Stimulated activated CD8-positive, alpha-beta memory T cell treated with anti-CD3 and anti-CD28 coated beads, Interleukin-12 subunit alpha, Interleukin-12 subunit beta, amount 100 ng/mL, for 4 hours (primary cell): Measurements from ENCODE around the gene TUBB6.
A peak's percentile ranks its signal among the peaks of the same experiment; 100 is the strongest.

Source experiments
- DNase-seq: peaks from one replicate; pipeline ENCODE4 v3.0.0-alpha.2; 2020; ENCODE audit warnings: low read depth

TUBB6 gene

GRCh38 chr18:12314591-12315305 lies 6.7 kb downstream of the TUBB6 start:
- DNase-seq, result no peak

- no peak for DNase-seq
Measured at GRCh38 chr18:12315490-12315889, 7.4 kb downstream of the TUBB6 start.

DNA sequence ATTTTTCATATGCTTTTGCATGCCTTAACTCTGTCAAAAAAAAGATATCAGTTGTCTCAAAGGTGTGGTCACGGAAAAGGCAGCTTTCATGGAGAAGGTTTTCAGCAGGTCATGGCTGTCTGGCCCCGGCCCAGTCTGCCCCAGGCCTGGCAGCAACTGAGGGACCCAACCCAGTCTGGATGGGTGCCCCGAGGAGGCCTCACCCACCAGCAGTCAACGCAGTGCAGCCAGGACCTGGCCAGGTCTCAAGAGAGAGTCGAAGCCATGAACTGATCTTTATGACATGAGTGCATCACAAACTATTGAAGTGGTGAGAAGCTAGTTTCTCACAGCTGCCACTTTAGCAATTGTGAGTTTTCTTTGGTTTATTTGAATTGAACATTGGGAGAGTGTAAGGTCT lies 7.9 kb downstream of the TUBB6 start:
- DNase-seq, result no peak

DNA sequence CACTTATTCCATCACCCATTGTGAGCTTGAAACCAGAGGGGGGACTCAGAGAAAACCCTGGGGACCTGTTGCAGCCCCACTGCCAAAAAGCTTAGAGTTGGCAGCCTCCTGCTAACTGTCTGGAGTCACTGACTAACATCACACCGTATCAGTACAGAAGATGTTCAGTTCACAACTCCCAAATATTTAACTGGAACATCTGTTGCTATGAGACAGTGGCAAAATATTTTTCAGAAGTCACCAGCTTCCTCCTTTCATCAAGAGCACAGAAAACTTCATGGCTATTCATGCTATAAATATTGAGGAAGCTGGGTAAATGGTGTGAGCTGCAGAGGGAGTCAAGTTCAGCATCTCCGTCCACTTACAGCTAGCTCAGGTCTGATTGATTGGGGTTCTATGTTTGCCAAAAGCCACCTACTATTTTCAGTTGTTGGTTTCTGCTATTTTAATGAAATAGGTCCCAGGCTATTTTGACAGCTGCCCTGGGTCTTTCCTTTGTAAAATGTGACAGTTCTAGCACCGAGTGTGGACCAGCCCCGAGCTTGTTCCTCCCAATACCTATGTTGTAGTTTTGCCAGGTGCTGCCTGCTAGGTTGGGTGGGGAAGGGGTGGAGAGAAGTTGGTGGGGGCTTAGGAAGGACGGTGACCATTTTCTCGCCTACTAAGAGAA lies 9.8 kb downstream of the TUBB6 start:
- DNase-seq, result no peak

DNA sequence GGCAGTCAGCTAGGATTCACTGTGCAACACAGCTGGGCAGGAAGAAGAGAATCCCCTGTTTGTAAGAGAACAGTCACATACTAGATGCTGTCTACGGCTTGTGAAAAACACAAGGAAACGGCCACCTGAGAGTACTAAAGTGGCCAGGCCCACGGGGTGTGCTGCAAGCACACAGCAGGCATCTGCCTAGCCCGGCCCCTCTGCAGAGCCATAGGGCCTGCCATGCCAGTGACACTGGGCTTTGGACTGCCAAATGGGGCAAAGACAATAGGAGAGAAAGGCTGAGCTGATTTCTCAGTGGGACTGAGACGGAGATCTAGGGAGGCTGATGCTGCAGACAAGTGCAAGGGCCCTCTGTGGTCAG lies 10.3 kb downstream of the TUBB6 start:
- no peak for DNase-seq

DNA sequence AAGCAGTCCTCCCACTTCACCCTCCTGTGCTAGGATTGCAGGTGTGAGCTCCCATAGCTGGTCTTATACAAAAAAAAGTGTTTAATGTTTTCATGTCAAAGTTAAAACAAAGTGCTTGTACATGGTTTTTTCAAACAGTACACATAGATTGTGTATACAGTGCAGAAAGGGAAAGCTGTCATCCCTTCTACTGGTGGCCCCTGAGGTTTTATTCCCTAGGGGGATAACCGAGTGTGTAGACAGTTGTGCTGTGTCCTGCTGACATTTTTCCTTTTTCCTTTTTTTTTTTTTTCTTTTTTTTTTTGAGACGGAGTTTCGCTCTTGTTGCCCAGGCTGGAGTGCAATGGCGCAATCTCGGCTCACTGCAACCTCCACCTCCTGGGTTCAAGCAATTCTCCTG lies 10.8 kb downstream of the TUBB6 start:
- DNase-seq, result no peak

DNA sequence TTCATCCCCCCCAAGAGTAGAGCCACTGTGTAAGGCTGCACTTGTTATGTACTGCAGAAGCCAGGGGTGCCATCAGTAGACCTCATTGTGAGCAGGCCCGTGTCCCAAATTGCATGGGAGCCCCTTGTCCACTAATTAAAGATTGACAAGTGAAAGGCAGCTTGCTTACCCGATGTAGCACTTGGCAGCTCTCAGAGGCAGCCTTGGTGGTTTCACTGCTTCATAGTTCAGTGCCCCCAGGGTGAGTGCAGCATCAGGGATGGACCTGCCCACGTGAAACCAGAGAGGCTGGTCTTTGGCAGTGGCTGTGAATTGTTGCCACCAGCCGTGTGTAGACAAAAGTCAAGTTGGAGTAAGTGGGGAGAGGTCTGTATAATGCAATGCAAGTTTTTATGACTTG lies 13.3 kb downstream of the TUBB6 start:
- DNase-seq, result no peak

GRCh38 chr18:12324991-12325725 lies 17.1 kb downstream of the TUBB6 start:
- DNase-seq, result no peak

DNA sequence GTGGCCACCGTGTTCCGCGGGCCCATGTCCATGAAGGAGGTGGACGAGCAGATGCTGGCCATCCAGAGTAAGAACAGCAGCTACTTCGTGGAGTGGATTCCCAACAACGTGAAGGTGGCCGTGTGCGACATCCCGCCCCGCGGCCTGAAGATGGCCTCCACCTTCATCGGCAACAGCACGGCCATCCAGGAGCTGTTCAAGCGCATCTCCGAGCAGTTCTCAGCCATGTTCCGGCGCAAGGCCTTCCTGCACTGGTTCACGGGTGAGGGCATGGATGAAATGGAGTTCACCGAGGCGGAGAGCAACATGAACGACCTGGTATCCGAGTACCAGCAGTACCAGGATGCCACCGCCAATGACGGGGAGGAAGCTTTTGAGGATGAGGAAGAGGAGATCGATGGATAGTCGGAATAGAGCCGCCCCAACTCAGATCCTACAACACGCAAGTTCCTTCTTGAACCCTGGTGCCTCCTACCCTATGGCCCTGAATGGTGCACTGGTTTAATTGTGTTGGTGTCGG lies 17.7 kb downstream of the TUBB6 start:
- no peak for DNase-seq

DNA sequence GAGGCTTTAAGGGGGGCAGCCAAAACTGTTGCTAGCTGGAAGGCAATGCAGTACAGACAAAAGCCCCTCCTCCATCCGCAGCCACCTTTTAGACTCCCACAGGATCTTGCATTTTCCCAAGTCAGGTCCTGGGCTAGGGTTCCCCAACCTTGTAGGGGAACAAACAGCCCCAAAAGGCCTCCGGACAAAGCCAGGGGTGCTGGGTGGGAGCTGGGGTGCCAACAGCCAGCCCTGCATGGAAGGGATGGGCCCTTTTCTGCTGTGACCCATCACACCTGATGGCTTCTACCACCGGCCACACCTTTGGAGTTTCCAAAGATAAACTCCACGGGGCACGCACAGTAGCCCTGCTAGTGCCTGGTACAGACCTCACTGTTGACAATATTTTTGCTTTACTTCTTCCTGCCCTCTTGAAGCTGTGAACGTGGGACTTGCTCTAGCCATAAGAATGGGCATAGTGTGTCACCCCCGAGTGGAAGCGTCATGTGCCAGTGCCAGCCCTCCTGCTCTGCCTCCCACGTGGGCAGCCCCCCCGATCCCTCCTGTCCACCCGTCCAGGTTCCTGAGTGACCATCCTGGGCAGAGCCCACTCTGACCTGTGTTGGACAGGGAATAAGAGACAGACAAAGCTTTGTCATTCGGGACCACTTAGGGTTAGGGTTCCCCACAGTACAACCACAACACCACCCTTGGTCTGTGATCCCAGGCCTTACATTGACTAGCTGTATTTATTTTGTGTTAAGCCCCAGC lies 18.8 kb downstream of the TUBB6 start:
- DNase-seq, result no peak

DNA sequence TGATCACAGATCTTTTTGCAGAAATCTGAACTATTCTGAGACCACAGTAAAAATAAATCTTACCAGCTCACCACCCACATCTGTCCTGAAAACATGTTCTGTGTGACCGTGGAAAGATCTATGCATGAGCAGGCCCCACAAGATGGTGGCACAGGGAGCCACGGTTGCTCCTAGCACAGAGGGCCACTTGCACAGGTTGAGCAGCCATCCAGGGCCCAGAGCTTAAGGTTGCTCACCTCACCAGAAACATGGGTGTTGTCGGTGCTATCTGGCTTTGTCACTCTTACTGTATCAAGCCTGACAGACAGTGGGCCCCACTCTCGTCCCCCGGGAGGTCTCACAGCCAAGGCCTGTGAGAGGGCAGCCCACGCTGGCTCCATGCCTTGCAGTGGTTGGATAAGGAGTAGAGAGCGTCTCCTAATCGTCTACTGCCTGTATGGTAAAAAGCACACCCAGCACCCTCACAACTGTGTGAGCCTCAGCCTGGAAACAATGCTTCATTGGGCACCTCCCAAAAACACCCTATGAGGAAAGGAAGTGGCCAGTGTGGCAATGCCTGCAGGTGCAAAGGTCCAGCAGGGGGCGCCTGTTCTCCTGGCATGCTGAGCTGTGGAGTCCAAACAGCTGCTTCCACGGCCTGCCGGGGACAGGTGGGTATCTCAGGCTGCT lies 19.6 kb downstream of the TUBB6 start:
- peak; percentile 35 for DNase-seq

DNA sequence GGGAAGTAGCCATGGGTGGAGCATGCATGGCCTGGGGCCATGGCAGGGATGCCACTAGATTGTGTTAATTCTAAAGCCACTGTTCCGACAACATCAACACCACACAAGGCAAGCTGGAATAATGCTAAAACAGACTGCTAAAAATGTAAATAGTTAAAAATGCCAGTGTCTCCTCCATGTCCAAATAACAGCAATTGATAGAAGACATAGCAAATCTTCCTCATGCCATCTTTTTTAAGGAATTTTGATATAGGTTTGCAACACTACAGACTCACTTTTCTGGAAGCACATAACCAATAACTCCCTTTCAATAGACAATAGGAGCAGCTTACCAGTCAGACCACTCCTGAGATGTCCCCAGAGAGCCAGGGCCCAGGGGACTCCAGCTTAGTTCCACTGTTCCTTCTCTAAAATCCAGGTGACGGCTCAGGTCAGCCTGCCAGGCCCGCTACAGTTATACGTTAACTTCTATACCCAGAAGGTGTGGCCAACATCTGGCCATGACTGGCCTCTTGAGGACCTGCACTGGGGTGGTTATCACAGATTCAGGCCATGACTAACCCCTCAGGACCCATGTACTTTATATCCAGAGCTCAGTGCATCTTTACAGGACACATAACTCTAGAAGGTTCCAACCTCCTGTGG lies 20.3 kb downstream of the TUBB6 start:
- no peak for DNase-seq

DNA sequence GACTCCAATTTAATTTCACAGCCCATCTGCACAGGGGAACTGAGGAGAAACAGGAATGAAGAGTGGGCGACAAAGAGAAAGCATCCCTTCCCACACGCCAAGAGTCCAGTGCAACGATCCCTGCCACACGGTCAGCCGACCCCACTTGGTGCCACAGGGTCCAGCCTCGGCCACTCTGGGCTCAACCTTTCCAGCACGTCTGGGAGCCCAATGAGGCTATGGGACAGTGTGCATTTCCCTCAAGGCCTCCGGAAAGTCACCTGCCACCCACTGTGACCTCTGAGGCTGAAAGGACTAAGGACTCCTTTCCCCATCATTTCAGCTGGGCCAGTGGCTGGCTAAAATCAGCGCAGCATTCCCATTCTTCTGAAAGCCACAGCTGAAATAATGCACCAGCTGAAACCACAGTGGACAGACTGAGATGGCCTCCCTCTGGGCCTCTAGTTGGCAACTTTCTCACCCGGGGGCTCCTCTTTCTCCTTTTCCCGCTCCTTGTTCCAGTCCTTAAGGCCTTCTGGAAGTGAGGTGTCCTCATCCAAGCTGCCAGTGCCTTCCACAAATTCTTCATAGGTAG lies 21.2 kb downstream of the TUBB6 start:
- DNase-seq, result no peak

- no peak for DNase-seq
Measured at GRCh38 chr18:12330766-12331165, 22.7 kb downstream of the TUBB6 start.

DNA sequence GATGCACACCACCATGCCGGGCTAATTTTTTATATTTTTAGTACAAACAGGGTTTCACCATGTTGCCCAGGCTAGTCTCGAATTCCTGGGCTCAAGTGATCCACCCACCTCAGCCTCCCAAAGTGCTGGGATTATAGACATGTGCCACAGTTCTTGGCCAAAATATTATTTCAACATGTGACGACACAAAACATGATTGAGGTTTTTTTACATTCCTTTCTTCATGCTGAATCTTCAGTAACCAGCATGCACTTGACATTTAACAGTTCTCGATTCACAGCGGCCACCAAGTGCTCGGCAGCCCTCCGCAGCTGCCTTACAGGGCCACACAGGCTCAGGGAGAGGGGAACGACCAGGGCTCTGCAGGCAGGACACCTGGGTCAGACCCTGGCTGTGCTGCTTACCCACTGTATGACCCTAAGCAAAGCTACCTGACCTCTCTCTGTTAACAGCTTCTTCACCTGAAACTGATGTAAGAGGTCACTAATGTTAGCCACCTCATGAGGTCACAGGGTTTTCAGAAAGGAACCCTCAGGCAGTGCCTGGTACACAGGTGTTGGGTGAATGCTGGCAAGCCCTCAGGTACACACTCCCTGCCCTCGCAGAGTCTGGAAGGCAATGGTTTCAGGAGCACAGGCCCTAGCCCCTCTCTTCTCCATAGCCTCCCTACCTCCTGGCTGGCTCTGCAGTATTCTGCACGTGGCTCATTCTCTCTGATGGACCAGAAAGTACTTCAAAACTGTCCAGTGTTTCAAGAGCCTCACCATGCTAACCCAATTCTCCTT lies 25.7 kb downstream of the TUBB6 start:
- no peak for DNase-seq

- no peak for DNase-seq
Measured at GRCh38 chr18:12334366-12334808, 26.3 kb downstream of the TUBB6 start.

- DNase-seq, result no peak
Measured at GRCh38 chr18:12334863-12335262, 26.8 kb downstream of the TUBB6 start.

- DNase-seq, result no peak
Measured at GRCh38 chr18:12335503-12335902, 27.5 kb downstream of the TUBB6 start.

GRCh38 chr18:12336171-12336613 lies 28.2 kb downstream of the TUBB6 start:
- no peak for DNase-seq

- no peak for DNase-seq
Measured at GRCh38 chr18:12336887-12337286, 28.8 kb downstream of the TUBB6 start.
